PC-3 (cell line): Measurements from ENCODE around the gene LRRC47. TPM values are rescaled to one million over a fixed set of nuclear protein-coding genes. Genes with fewer than 3 reads are reported as not detected.

ENCODE experiments used
- ATAC-seq: fragments of 200-7000 bp; cut with Tn5 transposase; 2 replicates; pipeline ENCODE4 v1.9.1; 2020; ENCODE audit warnings: mild to moderate bottlenecking, moderate library complexity
- BruUV-seq: library from RNA; stranded (reverse); fragments of 400-500 nt; replicated peaks from 2 replicates; lab custom pipeline; 2021; lab: Mats Ljungman, UMichigan
- CTCF ChIA-PET: fragments of 300-600 bp; sonication (Branson Sonifier 250); formaldehyde crosslinking; loops from one replicate; lab custom pipeline; 2022; ENCODE audit warnings: antibody characterized with exemption; lab: Charles Lee
- POLR2A ChIA-PET: fragments of 300-600 bp; sonication (Branson Sonifier 250); formaldehyde crosslinking; loops from one replicate; lab custom pipeline; 2022; ENCODE audit warnings: antibody characterized with exemption; ENCODE audit not compliant: unreplicated experiment; lab: Charles Lee
- DNase-seq: peaks from one replicate; pipeline ENCODE4 v3.0.0-alpha.2; 2015
- H2AFZ ChIP-seq: fragments of 300-600 bp; sonication (generic); 2 replicates; pipeline ENCODE4 v1.6.0; 2016; ENCODE audit warnings: antibody characterized with exemption, low read length
- H3F3A ChIP-seq: fragments of 300-600 bp; sonication (generic); one replicate; pipeline ENCODE4 v1.6.0; 2017; ENCODE audit warnings: antibody characterized with exemption, low read length, control low read depth, mild to moderate bottlenecking; ENCODE audit not compliant: unreplicated experiment
- H3K27ac ChIP-seq: fragments of 300-600 bp; sonication (generic); 2 replicates; pipeline ENCODE4 v1.5.1; 2016; ENCODE audit warnings: mild to moderate bottlenecking, low read length
- H3K27me3 ChIP-seq: fragments of 300-600 bp; sonication (generic); 2 replicates; pipeline ENCODE4 v1.6.1; 2016; ENCODE audit warnings: low read length, mixed read lengths
- H3K36me3 ChIP-seq: fragments of 300-600 bp; sonication (generic); 2 replicates; pipeline ENCODE4 v1.6.1; 2016; ENCODE audit warnings: low read depth, mixed run types, low read length, mixed read lengths
- H3K4me1 ChIP-seq: fragments of 300-600 bp; sonication (generic); 2 replicates; pipeline ENCODE4 v1.5.1; 2016; ENCODE audit warnings: low read length; ENCODE audit not compliant: insufficient read depth
- H3K4me2 ChIP-seq: fragments of 300-600 bp; sonication (generic); 2 replicates; pipeline ENCODE4 v1.6.0; 2016; ENCODE audit warnings: low read length
- H3K4me3 ChIP-seq: fragments of 300-600 bp; sonication (generic); 2 replicates; pipeline ENCODE4 v1.5.1; 2016; ENCODE audit warnings: mild to moderate bottlenecking, low read length, mixed read lengths
- H3K79me2 ChIP-seq: fragments of 300-600 bp; sonication (generic); 2 replicates; pipeline ENCODE4 v1.6.1; 2017; ENCODE audit warnings: low read length, mixed read lengths
- H3K9ac ChIP-seq: fragments of 300-600 bp; sonication (generic); 2 replicates; pipeline ENCODE4 v1.6.0; 2016; ENCODE audit warnings: mild to moderate bottlenecking, low read length
- H3K9me2 ChIP-seq: fragments of 300-600 bp; sonication (generic); replicated peaks from 2 replicates; pipeline ENCODE4 v1.6.1; 2016; ENCODE audit warnings: mixed run types, low read length, mixed read lengths
- H3K9me3 ChIP-seq: fragments of 300-600 bp; sonication (generic); 2 replicates; pipeline ENCODE4 v1.6.1; 2016; ENCODE audit warnings: low read length, mixed read lengths
- H4K20me1 ChIP-seq: fragments of 300-600 bp; sonication (generic); 2 replicates; pipeline ENCODE4 v1.6.1; 2016; ENCODE audit warnings: low read length, mixed read lengths
- EZH2 ChIP-seq: fragments of 300-600 bp; sonication (generic); IDR thresholded peaks from one replicate; pipeline ENCODE4 v1.6.1; 2017; ENCODE audit warnings: antibody characterized with exemption, mild to moderate bottlenecking, low read length; ENCODE audit not compliant: unreplicated experiment
- EZH2phosphoT487 ChIP-seq: fragments of 300-600 bp; sonication (generic); IDR thresholded peaks from 2 replicates; pipeline ENCODE4 v1.6.1; 2018; ENCODE audit warnings: mild to moderate bottlenecking, antibody characterized with exemption, low read length, borderline replicate concordance
- intact Hi-C: fragments of 100-400 bp; cut with micrococcal nuclease; formaldehyde crosslinking; loops from 2 replicates; pipeline ENCODE4 v1.9.0; 2023
- total RNA-seq: library from RNA; depleted of rRNA; stranded (reverse); fragments of >200 nt; gene quantifications from 2 replicates; pipeline ENCODE4 v1.2.3, GENCODE V29; 2014
- TF ChIP-seq, protein P1 (sequence below): fragments of 300-600 bp; sonication (generic); conservative IDR thresholded peaks from 2 replicates; pipeline ENCODE4 v1.5.1; 2017; ENCODE audit warnings: antibody characterized with exemption, low read depth, mild to moderate bottlenecking, low read length

LRRC47 gene
- total RNA-seq, 1 experiment from 2014 or later: 77.4 TPM

DNA sequence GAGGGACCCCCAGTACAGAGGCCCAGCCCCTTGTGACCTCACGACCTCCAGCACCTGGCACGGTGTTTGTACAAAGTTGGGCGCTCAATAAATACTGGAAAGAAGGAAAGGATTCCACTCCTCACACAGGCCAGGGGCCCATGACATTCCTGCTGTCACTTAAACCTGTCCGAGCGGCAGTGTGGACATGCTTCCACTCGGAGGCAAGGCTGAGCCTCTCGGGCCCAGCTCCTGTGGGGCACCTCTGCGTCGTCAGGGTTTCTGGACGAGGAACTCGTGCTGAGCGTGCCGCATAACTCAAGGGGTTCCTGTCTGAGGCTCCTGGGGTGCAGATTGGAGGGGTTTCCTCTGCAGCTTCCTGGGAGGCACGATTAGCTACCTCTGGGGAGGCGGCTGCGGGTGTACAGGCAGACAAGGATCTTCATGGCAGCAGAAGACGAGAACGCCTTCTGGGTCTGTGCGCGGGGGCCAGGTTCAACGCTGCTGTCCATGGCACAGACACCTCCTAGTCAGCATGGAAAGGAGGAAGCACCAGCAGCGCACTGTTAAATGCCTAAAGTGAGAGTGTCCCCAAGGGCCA lies 27.4 kb downstream of the LRRC47 start:
- Histone ChIP-seq H3K4me1 (peaks cover 13% of the 10 kb centered on the region; the same call in 1 of the 2 replicates), H3K4me2 (no peak overlapping the region), H3K9me2 (no peaks in the 10 kb centered on the region), H3F3A (no peaks in the 10 kb centered on the region), H3K79me2 (no peaks in the 10 kb centered on the region), H3K27me3 (peaks cover 32% of the 10 kb centered on the region), H3K36me3 (no peaks in the 10 kb centered on the region), H3K27ac (no peak overlapping the region), H3K9me3 (no peaks in the 10 kb centered on the region), H3K9ac (no peak overlapping the region), H3K4me3 (no peak overlapping the region), H4K20me1 (no peaks in the 10 kb centered on the region), H2AFZ (no peak overlapping the region)
- no TSS peak for BruUV-seq
- POLR2A ChIA-PET: no interaction called here
- CTCF ChIA-PET: no interaction called here
- ATAC-seq (no peak), DNase-seq (no peak)
- intact Hi-C loops: no loop called here
- TF ChIP-seq EZH2: no peak
- TF ChIP-seq, protein P1, sequence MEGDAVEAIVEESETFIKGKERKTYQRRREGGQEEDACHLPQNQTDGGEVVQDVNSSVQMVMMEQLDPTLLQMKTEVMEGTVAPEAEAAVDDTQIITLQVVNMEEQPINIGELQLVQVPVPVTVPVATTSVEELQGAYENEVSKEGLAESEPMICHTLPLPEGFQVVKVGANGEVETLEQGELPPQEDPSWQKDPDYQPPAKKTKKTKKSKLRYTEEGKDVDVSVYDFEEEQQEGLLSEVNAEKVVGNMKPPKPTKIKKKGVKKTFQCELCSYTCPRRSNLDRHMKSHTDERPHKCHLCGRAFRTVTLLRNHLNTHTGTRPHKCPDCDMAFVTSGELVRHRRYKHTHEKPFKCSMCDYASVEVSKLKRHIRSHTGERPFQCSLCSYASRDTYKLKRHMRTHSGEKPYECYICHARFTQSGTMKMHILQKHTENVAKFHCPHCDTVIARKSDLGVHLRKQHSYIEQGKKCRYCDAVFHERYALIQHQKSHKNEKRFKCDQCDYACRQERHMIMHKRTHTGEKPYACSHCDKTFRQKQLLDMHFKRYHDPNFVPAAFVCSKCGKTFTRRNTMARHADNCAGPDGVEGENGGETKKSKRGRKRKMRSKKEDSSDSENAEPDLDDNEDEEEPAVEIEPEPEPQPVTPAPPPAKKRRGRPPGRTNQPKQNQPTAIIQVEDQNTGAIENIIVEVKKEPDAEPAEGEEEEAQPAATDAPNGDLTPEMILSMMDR: no peak
- TF ChIP-seq EZH2phosphoT487: no peak

GRCh38 chr1:3767328-3767925 lies 28.9 kb downstream of the LRRC47 start:
- POLR2A ChIA-PET: no interaction called here
- TF ChIP-seq EZH2phosphoT487 (no peak), EZH2 (no peak)
- TF ChIP-seq, protein P1: no peak
- intact Hi-C loops: no loop called here
- H3K9me3 ChIP-seq: no peaks in the 10 kb centered on the region
- no peak overlapping the region for H3K4me3 ChIP-seq
- CTCF ChIA-PET: interaction anchor here (0.9 kb wide), 1 partner anchor 8 kb away, joined by 3 read pairs; no protein-coding TSS in a partner anchor
- peaks cover 47% of the 10 kb centered on the region for H3K27me3 ChIP-seq
- no peak overlapping the region for H3K4me2 ChIP-seq
- no peak overlapping the region for H2AFZ ChIP-seq
- DNase-seq: no peak
- no peaks in the 10 kb centered on the region for H3K36me3 ChIP-seq
- peaks cover 5% of the 10 kb centered on the region; the same call in 1 of the 2 replicates for H3K4me1 ChIP-seq
- H3K9ac ChIP-seq: no peak overlapping the region
- ATAC-seq: no peak
- H3K27ac ChIP-seq: no peak overlapping the region
- H3F3A ChIP-seq: no peaks in the 10 kb centered on the region
- no peaks in the 10 kb centered on the region for H3K9me2 ChIP-seq
- H4K20me1 ChIP-seq: no peaks in the 10 kb centered on the region
- H3K79me2 ChIP-seq: no peaks in the 10 kb centered on the region
- BruUV-seq: no TSS peak
